IPS-20b (cell line): Measurements from ENCODE around the gene DAGLA.

Source experiments
- H3K27ac ChIP-seq: one replicate; pipeline ENCODE4 v1.5.1; 2013; ENCODE audit warnings: low read length
- H3K27me3 ChIP-seq: 2 replicates; pipeline ENCODE4 v1.6.1; 2013; ENCODE audit warnings: mild to moderate bottlenecking, low read length, inconsistent platforms; ENCODE audit not compliant: insufficient read depth
- H3K36me3 ChIP-seq: 2 replicates; pipeline ENCODE4 v1.6.1; 2013; ENCODE audit warnings: low read depth, mild to moderate bottlenecking, inconsistent platforms, low read length, moderate library complexity; ENCODE audit not compliant: insufficient read depth
- H3K4me1 ChIP-seq: 2 replicates; pipeline ENCODE4 v1.6.1; 2013; ENCODE audit warnings: mild to moderate bottlenecking, control low read depth, inconsistent platforms, low read length, moderate library complexity; ENCODE audit not compliant: insufficient read depth
- H3K4me3 ChIP-seq: 2 replicates; pipeline ENCODE4 v1.5.1; 2013; ENCODE audit warnings: mild to moderate bottlenecking, low read length, inconsistent platforms
- H3K9ac ChIP-seq: 2 replicates; pipeline ENCODE4 v1.6.1; 2013; ENCODE audit warnings: low read depth, mild to moderate bottlenecking, inconsistent platforms, low read length, moderate library complexity
- H3K9me3 ChIP-seq: 2 replicates; pipeline ENCODE4 v1.6.1; 2013; ENCODE audit warnings: mild to moderate bottlenecking, low read depth, low read length, inconsistent platforms; ENCODE audit not compliant: insufficient read depth

Gene DAGLA

GRCh38 chr11:61714316-61714715, 34.1 kb downstream of the DAGLA start:
- Histone ChIP-seq H3K9ac (no peak overlapping the region), H3K27me3 (no peaks in the 10 kb centered on the region), H3K27ac (no peak overlapping the region), H3K4me3 (no peak overlapping the region), H3K36me3 (no peaks in the 10 kb centered on the region), H3K9me3 (no peaks in the 10 kb centered on the region), H3K4me1 (peaks cover 32% of the 10 kb centered on the region)

- no peaks in the 10 kb centered on the region for H3K9me3 ChIP-seq
- H3K4me1 ChIP-seq: peaks cover 34% of the 10 kb centered on the region
- H3K36me3 ChIP-seq: no peaks in the 10 kb centered on the region
Measured at GRCh38 chr11:61714916-61715315, 34.7 kb downstream of the DAGLA start.

GRCh38 chr11:61715867-61716266, 35.7 kb downstream of the DAGLA start:
- Histone ChIP-seq H3K36me3 (peaks cover 3% of the 10 kb centered on the region; the same call in 1 of the 2 replicates), H3K4me1 (peaks cover 33% of the 10 kb centered on the region), H3K9me3 (no peaks in the 10 kb centered on the region), H3K4me3 (no peak overlapping the region), H3K9ac (0 out of 2 replicates have a peak overlapping the region, but pooled peaks have one; percentile 8), H3K27me3 (no peaks in the 10 kb centered on the region), H3K27ac (no peak overlapping the region)

More at GRCh38 chr11:61714916-61715315, 34.7 kb downstream of the DAGLA start:
- Histone ChIP-seq H3K27ac (no peak overlapping the region), H3K27me3 (no peaks in the 10 kb centered on the region), H3K4me3 (no peak overlapping the region), H3K9ac (no peak overlapping the region)

DNA sequence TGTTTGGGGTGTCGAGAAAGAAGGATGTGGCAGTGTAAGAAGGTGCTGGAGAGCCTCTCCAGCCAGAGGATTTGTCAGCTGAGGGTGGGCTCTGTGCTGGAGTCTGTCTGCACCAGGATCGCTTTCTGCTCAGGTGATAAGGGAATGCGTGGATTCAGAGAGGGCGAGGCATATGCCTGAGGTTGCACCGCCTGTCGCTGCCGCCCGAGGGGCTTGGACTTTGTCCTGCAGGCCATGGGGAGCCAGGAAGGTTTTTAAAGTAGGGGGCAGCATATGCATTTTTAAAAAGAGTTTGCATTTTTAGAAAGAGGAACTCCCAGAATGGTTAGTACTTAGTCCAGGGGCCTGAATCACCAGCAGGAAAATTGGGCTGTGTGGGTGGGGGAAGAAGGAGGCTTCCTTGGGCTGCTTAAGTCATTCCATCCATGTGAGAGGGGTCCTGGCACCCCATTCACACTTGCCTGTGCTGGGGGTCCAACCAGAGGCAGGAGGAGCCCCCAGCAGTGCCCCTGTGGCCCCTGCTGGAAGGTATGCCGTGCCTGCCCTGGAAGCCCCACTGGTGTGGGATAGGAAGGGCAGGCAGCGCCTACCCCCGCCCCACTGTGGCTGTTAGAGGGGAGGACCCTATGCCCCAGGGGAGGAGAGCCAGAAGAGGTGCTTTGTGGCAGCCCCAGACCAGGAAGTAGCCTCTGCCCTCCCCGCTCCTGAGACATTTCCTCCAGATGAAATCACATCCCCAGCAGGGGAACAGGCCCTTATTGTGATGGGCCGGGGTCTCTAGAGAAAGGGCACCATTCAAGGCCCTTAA, 36.5 kb downstream of the DAGLA start:
- Histone ChIP-seq H3K36me3 (peaks cover 7% of the 10 kb centered on the region; the same call in 1 of the 2 replicates), H3K27ac (no peak overlapping the region), H3K27me3 (no peaks in the 10 kb centered on the region), H3K4me1 (peaks cover 33% of the 10 kb centered on the region), H3K4me3 (no peak overlapping the region), H3K9me3 (no peaks in the 10 kb centered on the region), H3K9ac (0 out of 2 replicates have a peak overlapping the region, but pooled peaks have one; percentile 8)

- H3K36me3 ChIP-seq: peaks cover 7% of the 10 kb centered on the region; the same call in 1 of the 2 replicates
- no peaks in the 10 kb centered on the region for H3K9me3 ChIP-seq
- H3K4me3 ChIP-seq: no peak overlapping the region
- H3K27me3 ChIP-seq: no peaks in the 10 kb centered on the region
- peaks cover 33% of the 10 kb centered on the region for H3K4me1 ChIP-seq
- peak overlapping the region; percentile 89; the same call in 1 of the 2 replicates for H3K9ac ChIP-seq
- H3K27ac ChIP-seq: no peak overlapping the region
Measured at GRCh38 chr11:61717286-61718033, 37.3 kb downstream of the DAGLA start.

- H3K4me3 ChIP-seq: peak overlapping the region; percentile 77; the same call in 1 of the 2 replicates
- H3K9ac ChIP-seq: peak overlapping the region; percentile 89; the same call in 1 of the 2 replicates
- peaks cover 33% of the 10 kb centered on the region for H3K4me1 ChIP-seq
- H3K27ac ChIP-seq: no peak overlapping the region
- H3K36me3 ChIP-seq: peaks cover 8% of the 10 kb centered on the region; the same call in 1 of the 2 replicates
- H3K9me3 ChIP-seq: no peaks in the 10 kb centered on the region
- H3K27me3 ChIP-seq: no peaks in the 10 kb centered on the region
Measured at GRCh38 chr11:61718046-61718531, 37.9 kb downstream of the DAGLA start.

DNA sequence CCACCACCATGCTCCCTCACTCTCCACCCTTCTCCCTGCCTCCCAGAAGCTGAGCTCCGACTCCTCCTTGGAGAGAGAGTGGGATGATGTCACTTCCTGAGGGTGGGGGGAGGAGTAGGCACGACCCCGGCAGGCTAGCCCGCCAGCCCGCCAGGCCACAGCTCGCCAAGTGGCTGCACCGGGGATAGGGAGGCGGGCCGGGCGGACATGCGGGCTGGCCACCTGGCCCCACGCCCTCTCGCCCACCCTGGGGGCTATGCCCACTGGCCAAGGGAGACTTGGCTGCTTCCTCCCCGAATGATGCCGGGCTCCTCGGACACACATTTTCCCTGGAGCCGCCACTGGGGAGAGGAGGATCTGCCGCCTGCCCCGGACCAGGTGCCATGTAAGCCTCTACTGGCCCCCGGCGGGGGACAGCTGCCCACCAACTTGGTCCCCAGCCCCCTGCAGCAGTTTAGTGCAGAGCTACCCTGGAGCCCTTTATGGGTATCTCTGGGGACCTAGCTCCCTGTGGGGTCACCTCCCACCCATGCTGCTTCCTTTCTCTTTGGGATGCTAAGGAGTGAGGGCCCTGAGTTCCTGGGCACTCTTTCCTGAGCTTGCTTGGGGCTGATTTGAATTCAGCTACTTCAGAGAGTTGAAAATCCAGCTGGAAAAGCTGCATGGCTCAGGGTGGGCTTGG, 38.6 kb downstream of the DAGLA start:
- no peaks in the 10 kb centered on the region for H3K27me3 ChIP-seq
- peaks cover 14% of the 10 kb centered on the region; the same call in 1 of the 2 replicates for H3K36me3 ChIP-seq
- H3K27ac ChIP-seq: peak overlapping the region; percentile 40
- H3K9ac ChIP-seq: peak overlapping the region; percentile 89
- H3K4me3 ChIP-seq: peak overlapping the region; percentile 77
- no peaks in the 10 kb centered on the region for H3K9me3 ChIP-seq
- H3K4me1 ChIP-seq: peaks cover 33% of the 10 kb centered on the region

- peaks cover 26% of the 10 kb centered on the region for H3K36me3 ChIP-seq
- H3K27ac ChIP-seq: no peak overlapping the region
- no peaks in the 10 kb centered on the region for H3K27me3 ChIP-seq
- H3K4me1 ChIP-seq: peaks cover 33% of the 10 kb centered on the region
- no peaks in the 10 kb centered on the region for H3K9me3 ChIP-seq
- no peak overlapping the region; the same call in 1 of the 2 replicates for H3K9ac ChIP-seq
- H3K4me3 ChIP-seq: no peak overlapping the region
Measured at GRCh38 chr11:61719978-61720377, 39.8 kb downstream of the DAGLA start.

- peaks cover 32% of the 10 kb centered on the region for H3K36me3 ChIP-seq
- no peak overlapping the region for H3K4me3 ChIP-seq
- no peak overlapping the region for H3K27ac ChIP-seq
- no peak overlapping the region for H3K9ac ChIP-seq
- no peaks in the 10 kb centered on the region for H3K9me3 ChIP-seq
- no peaks in the 10 kb centered on the region for H3K27me3 ChIP-seq
- peaks cover 33% of the 10 kb centered on the region for H3K4me1 ChIP-seq
Measured at GRCh38 chr11:61720597-61720996, 40.4 kb downstream of the DAGLA start.

DNA sequence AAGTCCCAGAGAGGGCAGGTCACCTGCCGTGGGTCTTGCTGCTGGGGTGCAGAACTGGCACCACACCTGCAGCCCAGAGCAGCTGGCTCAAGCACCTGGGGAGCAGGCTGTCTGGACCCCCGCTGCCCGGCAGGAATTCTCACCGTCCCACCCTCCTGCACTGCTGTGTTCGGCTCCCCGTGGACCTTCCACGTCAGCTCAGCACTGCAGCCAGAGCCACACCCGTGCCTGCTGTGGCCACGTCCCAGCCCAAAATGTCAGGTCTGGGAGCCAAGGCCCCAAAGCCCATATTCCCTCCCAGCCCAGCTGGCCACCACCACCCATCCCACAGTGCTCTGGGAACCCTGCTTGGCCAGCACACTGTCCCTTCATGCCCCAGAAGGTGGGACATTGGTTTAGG, 44.2 kb downstream of the DAGLA start:
- no peaks in the 10 kb centered on the region for H3K27me3 ChIP-seq
- H3K9ac ChIP-seq: no peak overlapping the region
- no peaks in the 10 kb centered on the region for H3K9me3 ChIP-seq
- peaks cover 3% of the 10 kb centered on the region; the same call in 1 of the 2 replicates for H3K4me1 ChIP-seq
- no peak overlapping the region for H3K27ac ChIP-seq
- peaks cover 63% of the 10 kb centered on the region for H3K36me3 ChIP-seq
- H3K4me3 ChIP-seq: no peak overlapping the region

DNA sequence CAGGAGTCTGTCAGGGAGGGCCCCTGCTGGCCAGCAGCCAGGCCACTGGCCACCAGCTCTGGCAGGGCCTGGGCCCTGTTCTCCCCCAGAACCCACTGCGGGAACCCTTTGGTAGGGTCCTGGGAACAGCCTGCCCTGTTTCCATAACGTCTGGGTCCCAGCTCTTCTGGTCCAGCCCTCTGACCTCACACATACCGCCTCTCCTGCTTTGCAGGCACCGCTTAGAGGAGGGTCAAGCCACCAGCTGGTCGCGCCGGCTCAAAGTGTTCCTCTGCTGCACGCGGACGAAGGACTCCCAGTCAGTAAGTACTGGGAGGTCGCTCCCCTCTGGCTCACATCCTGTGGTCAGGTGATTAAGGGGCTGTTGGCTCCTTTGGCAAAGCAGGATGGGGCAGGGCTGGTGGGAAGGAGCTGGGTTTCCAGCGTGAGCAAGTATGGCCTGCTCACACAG, 45.6 kb downstream of the DAGLA start:
- H3K4me1 ChIP-seq: no peaks in the 10 kb centered on the region
- no peak overlapping the region for H3K4me3 ChIP-seq

More for the DNA sequence above, 45.6 kb downstream of the DAGLA start:
- no peaks in the 10 kb centered on the region for H3K9me3 ChIP-seq
- peaks cover 60% of the 10 kb centered on the region for H3K36me3 ChIP-seq
- H3K27ac ChIP-seq: no peak overlapping the region
- no peak overlapping the region for H3K9ac ChIP-seq
- H3K27me3 ChIP-seq: no peaks in the 10 kb centered on the region
